ENCODE data around the gene DCBLD1.
"Not testable (repeated sequence)": the region's sequence is repeated elsewhere in the genome, so short reads cannot be mapped to it uniquely, and the experiment has no call there.

Gene DCBLD1

DNA sequence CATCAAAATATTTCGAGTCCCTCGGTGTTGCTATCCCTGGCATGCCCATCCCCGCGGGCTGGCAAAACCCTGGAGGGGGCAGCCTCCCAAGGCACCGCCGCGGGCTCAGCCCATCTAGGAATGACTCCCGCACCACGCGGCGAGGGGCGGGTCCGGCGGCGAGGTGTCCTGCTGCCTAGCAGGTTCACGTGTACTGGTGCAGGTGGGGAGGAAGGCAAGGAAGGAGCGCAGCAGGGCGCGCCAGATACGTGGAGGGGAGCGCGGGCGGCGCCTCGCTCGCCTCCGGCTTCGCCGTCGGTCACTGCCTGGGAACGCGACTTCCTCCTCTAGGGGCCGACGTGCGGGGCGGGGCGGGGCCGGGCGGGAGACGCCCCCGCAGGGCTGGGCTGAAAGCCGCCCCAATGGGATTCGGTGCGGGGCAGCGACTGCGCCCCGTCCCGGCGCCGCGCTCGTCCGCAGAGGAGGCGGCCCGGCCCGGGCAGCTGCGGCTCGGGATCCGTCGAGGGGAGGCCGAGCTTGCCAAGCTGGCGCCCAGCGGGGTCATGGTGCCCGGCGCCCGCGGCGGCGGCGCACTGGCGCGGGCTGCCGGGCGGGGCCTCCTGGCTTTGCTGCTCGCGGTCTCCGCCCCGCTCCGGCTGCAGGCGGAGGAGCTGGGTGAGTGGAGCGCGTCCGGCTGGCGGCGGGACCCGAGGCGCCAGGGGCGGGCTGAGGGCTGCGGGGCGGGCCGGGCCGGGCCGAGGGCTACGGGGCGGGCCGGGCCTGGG lies at the start of gene DCBLD1:
Gene DCBLD1, plus strand, starts transcription at position 435 of the 764 bp plus-strand sequence. Its CDS starts 108 bp downstream, at position 543.
- in situ Hi-C loops (cut with HindIII; ENCODE audit: low sequenced_read_pairs): no loop called here

DNA sequence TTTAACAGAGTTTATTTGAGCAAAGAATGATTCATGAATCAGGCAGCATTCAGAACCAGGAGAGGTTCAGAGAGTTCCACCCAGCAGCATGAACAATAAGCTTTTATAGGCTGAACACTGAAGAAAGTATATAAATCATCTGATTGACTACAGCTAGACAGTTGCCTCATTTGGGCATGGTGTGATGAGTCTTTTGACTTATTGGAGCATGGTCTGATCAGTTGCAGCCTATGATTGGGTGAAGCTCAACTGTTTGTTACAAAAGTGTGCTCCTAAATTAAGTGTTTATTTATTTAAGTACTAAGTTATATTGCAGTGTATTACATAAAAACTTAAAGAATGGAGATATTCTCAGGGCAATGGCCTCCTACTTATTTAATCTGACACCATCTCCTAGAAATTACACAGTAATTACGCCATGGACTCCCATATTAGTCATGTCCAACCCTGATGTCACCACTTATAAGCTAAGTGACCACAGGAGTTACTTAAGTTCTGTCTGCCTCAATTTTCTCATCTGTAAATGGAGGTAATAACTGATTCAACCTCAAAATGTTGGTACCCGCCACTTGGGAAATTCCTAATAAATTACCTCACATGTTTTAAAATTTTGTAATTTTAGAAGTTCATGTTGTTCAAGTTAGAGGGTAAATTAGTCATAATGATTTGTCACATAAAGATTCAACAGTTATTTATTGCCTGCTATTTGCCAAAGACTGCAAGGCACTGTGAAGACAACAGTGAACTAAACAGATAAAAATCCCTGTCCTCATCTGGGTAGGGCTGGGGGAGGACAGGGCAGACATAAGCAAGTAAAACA lies 41.6 kb upstream of the DCBLD1 start:
- in situ Hi-C loops (cut with HindIII; ENCODE audit: low sequenced_read_pairs): no loop called here

DNA sequence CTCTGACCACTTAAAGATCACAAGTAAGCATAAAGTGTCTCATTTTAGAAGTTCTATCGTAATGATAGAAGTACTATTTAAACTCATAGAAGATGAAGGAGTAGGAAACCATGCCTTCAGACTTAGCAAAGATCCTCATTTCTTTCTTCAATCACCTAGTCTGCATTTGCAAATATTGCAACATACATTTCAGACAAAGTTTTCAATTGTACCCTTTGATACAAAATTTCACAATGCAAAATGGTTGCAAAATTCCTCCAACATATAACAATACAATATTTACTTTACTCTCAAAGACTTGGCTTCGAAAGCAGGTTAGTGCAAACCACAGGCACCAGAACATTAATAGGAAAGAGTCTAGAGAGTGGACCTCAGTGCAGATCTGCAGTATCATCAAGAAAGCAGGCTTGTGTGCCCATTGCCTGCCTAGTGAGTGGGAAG lies 40.6 kb upstream of the DCBLD1 start:
- in situ Hi-C loops (cut with HindIII; ENCODE audit: low sequenced_read_pairs): no loop called here

DNA sequence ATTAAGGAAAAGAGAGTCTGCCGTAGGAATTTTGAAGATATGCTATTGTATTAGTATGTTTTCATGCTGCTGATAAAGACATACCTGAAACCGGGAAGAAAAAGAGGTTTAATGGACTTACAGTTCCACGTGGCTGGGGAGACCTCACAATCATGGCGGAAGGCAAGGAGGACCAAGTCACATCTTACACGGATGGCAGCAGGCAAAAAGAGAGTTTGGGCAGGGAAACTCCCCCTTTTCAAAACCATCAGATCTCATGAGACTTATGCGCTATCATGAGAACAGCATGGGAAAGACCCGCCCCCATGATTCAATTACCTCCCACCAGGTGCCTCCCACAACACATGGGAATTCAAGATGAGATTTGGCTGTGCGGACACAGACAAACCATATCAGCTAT lies 40.2 kb upstream of the DCBLD1 start:
- in situ Hi-C loops (cut with HindIII; ENCODE audit: low sequenced_read_pairs): not testable (repeated sequence)

DNA sequence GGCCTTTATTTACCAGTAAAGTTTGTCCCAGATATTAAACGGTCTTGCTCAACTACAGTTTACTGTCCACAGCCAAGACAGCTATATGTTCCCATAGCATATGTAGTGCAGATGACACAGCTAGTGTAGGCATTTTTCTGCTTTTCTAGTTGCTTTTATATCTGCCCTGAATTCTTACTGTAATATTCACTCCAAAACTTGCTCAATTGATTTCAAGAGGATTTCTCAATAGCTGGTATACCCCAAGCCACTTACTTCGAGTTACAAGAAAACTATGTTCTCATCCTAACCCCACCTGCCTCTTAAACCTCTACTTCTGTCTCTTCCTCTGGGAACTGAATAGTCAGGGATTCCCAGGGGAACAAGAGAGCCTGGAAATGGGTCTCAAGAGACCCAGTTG lies 37.9 kb upstream of the DCBLD1 start:
- in situ Hi-C loops (cut with HindIII; ENCODE audit: low sequenced_read_pairs): no loop called here

DNA sequence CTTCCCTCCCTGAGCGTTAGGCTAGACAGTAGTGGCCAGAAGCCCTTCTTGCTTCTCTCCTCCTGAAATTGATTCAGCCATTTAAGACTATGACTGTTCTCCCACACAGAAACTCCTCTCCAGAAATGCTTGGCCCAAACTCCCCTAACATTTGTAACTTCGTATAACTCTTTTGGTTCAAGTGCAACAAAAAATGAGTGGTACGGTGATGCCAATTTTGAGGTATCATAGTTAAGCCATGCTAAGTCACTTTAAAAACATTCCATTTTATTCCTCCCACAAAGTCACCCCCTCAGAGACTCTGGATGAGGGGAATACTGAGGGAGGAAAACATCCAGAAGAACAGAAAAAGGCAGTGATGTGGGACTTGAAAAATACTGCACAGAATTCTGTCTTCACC lies 35.6 kb upstream of the DCBLD1 start:
- in situ Hi-C loops (cut with HindIII; ENCODE audit: low sequenced_read_pairs): loop anchor here (5.0 kb wide), 1 partner anchor 85 kb away; no protein-coding TSS in a partner anchor

DNA sequence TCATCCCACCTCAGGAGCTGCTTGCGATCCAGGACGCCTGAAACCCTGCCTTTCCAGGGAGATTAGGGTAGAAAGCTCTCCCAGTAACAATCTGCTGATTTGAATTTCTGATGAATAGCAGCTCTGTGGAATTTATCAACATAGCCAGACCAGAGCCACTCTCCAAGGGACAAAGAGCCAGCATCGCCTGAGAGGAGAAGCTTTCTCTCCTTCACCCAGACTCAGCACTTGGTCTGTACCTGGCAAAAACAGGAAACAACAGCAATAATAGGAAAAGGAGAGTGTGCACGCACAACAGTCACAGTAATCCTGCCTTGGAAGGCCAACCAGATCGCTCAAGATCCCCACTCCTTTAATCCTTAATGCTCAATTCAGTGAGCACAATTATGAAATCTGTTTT lies 34.5 kb upstream of the DCBLD1 start:
- in situ Hi-C loops (cut with HindIII; ENCODE audit: low sequenced_read_pairs): loop anchor here (5.0 kb wide), 1 partner anchor 84 kb away; no protein-coding TSS in a partner anchor

DNA sequence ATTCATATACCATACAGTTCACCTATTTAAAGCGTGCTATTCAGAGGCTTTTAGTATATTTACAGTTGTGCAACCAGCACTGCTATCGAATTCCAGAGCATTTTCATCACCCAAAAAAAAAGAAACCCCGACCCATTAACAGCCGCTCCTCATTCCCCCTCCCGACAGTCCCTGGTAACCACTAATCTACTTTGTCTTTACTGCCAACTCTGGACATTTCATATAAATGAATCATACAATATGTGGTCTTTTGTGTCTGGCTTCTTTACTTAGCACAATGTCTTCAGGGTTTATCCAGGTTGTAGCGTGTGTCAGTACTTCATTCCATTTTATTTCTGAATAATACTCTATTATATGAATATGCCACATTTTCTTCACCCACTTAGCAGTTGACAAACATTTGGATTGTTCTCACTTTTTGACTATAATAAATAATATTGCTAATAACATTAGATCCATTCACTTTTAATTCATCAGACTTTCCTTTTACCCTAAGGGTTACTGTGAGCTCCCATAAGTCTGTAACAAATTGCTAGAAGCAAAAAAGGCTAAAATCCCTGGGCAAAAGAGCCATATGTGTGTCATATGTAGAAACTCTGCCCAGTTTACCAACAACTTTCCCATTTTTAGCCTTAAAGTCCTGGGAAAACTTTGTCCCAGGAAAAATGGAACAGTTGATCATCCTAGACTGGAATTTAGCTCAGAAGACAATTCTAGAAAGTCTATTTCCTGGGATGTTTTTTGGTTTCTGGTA lies 33.6 kb upstream of the DCBLD1 start:
- in situ Hi-C loops (cut with HindIII; ENCODE audit: low sequenced_read_pairs): loop anchor here (5.0 kb wide), 1 partner anchor 83 kb away; no protein-coding TSS in a partner anchor

DNA sequence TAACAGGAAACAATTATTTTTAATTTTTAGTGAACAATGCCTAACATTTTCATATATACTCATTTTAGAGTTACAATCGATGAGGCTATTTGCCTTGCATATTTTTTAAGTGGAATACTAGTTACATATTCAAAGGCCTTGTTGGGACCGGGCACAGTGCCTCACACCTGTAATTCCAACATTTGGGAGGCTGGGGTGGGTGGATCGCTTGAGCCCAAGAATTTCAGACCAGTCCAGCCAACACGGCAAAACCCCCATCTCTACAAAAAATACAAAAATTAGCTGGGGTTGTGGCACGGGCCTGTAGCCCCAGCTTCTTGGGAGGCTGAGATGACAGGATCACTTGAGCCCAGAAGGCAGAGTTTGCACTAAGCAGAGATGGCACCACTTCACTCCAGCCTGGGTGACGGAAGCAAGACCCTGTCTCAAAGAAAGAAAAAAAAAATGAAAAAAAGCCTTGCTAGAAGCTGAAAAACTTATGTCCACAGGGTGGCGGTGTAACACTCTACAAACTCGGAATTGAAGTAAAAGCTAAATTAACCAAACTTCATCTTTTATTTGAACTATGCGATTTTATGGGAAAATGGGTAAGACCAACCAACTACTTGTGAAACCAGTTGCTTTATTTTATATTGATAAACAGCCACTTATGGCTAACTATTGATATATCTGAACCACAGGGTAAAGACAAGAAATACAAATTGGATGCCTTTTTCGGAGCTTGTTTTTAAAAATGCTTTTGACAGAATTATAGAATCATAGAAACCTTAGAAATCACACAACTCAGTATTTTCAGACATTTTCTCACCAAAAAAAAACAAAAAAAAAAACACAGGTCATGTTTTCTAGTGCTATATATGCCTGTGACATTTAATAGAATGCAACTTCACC lies 32.7 kb upstream of the DCBLD1 start:
- in situ Hi-C loops (cut with HindIII; ENCODE audit: low sequenced_read_pairs): loop anchor here (5.0 kb wide), 1 partner anchor 83 kb away; no protein-coding TSS in a partner anchor

DNA sequence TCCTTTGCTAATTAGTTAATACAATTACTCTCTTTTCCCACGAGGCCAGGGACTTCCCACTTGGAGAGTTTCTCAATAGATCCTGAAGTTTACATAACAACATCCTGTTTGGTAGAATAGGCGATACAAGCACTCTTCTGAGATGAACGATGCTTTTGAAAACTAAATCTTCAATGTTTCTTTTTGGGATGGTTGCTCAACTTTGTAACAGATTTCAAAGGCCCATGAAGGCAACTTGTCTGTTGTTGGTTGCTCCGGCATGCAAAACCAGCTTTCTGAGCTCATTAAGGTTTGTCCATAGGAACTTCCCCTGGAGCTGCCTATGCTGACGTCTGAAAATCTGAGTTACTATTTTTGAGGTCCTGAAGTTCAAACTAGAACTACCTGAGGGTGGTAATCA lies 30.8 kb upstream of the DCBLD1 start:
- in situ Hi-C loops (cut with HindIII; ENCODE audit: low sequenced_read_pairs): no loop called here

DNA sequence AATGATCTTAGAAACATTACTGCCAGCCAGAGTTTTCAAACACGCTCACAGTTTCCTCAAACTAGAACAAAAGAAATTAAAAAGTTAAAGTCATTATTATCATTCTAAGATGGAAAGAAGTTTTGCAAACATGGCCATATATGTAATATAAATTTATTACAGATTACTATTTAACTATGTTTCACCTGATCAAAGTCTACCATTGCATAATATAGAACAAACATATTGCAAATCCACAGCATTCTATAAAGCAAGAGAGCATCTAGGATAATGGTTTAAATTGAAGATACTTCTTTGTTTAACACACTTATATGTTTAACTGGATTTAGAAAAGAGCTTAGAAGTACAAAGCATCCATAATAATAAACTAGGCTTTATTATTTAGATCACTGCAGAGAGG lies 26.2 kb upstream of the DCBLD1 start:
- in situ Hi-C loops (cut with HindIII; ENCODE audit: low sequenced_read_pairs): no loop called here

DNA sequence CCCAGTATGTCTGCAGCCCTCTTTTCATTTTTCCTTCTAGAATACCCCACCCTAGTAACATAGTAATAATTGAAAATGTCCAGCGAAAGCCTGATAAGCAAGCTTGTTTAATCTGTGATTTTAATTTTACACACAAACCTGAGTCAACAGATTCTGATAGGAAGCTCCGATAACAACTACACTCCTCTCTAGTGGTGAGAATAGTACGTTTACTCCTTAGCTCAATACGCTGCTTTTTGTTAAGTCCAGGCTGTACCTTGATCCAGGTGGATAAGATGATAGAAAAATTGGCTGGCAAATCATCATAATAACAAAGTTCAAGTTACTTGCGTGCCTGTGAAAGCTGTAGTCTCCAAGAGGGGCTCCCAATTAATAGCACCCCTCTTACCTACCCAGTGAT lies 25.5 kb upstream of the DCBLD1 start:
- in situ Hi-C loops (cut with HindIII; ENCODE audit: low sequenced_read_pairs): no loop called here

DNA sequence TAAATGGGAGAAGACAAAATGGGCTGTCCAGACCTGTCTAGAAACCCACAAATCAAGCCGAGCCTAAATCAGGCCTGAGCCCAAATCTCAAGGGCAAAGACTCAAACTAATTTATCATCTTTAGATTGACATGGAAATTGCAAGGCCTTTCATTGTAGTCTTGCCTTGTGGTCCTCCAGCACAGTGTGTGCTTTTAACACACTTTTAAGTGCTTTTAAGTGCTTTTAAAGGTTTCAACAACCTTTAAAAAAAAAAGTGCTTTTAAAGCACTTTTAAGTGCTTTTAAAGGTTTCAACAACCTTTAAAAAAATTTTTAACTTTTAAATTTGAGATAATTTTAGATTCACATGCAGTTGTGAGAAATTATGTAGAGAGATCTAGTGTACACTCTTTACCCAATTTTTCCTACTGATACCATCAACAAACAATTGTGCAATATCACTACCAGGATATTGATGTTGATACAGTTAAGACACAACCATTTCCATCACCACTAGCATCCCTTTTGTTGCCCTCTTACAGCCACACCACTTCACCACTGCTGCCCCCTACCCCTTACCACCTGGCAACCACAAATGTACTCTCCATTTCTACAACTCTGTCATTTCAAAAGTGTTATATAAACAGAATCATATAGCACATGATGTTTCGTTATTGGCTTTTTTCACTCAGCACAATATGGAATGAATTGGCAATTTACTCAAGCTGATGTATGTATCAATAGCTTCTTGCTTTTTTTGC lies 23.1 kb upstream of the DCBLD1 start:
- in situ Hi-C loops (cut with HindIII; ENCODE audit: low sequenced_read_pairs): no loop called here

DNA sequence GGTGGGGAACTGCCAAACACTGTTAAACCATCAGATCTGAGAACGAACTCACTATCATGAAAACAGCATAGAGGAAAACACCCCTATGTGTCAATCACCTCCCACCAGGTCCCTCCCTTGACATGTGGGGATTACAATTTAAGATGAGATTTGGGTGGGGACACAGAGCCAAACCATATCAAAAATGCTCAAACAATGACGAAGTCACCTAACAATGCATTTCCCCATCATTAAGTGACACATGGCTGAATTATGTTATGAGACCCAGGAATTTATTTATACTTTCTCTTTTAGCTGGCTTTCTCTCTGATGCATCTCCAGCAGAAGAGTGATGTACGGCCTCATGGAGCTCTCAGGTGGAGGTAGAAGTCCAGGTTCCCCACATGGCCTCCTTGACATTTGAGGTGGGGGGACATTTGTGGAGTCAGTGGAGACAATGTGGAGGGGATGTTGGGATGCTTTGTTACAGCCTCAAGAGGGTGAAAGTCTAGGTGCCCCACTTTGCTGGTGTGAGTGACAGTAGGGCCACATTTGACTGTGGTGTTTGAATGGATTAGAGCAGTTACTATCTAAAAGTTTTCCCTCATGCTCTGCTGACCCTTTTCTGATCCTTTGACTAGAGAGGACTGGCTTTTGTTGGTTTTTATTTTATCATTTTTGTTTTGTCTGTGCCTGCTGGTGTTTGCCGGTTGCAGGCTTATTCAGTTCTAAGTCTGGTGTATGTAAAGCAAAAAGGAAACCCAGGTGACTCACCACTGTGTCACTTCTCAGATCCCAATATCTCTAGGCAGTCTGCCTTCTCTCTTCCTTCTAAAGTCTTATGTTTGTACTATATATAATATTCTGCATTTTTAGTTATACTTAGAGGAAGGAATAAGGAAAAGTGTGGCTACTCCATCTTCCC lies 18.5 kb upstream of the DCBLD1 start:
- in situ Hi-C loops (cut with HindIII; ENCODE audit: low sequenced_read_pairs): no loop called here

DNA sequence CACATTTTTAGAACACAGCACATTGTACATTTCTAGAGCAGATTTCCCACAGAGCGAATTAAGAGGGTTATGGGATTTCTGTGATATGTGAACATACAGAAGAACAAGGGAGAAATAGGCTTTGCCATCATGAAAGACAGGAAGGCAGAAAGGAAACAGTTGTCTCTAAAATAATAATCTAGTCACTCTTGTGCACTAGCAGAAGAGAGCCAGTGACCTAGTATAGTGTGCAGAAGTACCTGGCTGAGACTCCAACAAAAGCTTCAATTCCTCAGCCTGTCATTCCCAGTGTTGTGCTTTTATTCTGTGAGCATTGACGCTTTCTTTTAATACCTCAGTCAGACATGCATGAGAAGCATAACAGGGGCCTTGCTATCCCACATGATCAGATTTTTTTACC lies 17.8 kb upstream of the DCBLD1 start:
- in situ Hi-C loops (cut with HindIII; ENCODE audit: low sequenced_read_pairs): no loop called here

DNA sequence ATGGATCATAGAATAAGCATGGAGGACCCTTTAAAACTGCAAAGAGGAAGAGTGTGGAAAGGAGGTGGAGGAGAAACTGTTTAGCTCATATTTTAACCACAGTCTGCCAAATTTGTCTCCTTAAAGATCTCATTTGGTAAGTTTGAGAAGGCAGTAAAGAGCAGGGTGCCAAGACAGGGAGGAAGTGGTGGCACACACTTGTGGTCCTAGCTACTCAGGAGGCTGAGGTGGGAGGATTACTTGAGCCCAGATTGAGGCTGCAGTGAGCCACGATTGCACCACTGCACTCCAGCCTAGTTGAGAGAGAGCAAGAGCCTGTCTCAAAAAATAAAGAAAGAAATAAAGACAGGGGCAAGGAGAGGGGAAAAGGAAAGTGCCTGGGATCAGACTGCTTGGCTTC lies 16.8 kb upstream of the DCBLD1 start:
- in situ Hi-C loops (cut with HindIII; ENCODE audit: low sequenced_read_pairs): no loop called here

DNA sequence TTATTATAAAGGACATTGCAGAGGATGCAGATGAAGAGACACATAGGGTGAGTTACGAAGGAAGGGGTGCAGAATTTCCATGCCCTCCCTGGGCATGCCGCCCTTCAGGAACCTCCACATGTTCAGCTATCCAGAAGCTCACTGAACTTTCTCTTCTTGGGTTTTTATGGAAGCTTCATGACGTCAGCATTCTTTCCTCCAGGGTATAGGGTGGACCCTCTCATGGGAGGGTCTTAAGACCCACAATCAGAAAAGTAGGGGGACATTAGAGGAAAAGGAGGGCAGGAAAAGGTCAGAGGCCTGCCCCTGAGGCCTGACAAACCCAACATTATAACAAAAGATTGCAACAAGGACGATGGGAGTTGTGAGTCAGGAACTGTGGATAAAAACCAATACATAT lies 14.6 kb upstream of the DCBLD1 start:
- in situ Hi-C loops (cut with HindIII; ENCODE audit: low sequenced_read_pairs): no loop called here

DNA sequence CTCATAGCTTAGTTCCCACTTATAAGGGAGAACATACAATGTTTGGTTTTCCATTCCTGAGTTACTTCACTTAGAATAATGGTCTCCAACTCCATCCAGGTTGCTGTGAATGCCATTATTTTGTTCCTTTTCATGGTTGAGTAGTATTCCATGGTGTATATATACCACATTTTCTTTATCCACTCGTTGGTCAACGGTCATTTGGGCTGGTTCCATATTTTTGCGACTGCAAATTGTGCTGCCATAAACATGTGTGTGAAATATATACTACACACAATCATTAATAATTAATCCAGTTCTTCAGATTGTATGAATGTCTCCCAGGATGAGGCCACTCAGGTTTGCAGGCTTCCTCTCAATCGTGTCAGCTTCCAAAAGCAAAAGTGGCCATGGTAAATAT lies 13.9 kb upstream of the DCBLD1 start:
- in situ Hi-C loops (cut with HindIII; ENCODE audit: low sequenced_read_pairs): not testable (repeated sequence)

Measured in endothelial cell of hepatic sinusoid (primary cell).